ENCODE measurements around the gene UBE2Z.

DNA sequence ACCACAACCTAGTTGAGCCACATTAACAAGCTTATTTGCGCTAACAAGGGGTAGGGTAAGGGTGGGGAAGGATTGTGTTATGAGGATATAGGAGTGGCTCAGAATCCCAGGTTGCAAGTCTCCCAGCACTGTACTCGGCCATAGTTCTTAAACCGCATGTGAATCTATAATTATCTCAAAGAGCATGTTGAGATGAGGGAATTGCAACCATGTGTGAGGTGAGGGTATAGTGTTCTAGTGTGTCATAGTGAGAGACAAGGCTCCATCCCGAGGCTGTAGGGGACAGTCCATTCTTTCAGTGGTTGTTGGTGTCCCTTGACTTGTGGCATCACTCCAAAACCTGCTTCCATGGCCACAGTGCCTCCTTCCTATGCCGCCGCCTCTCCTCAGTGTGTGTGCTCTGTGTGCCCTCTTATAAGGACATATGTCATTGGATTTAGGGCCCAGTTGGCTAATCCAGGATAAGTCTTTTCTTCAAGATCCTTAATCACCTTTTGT is 38.3 kb upstream of the UBE2Z start:
- TF ChIP-seq POLR2AphosphoS5 (IDR thresholded peaks at IDR 0.05; ENCODE audit: low read depth, low read length) (no peak), POLR2A (IDR thresholded peaks at IDR 0.05; ENCODE audit: low read depth, low read length) (no peak), TAF1 (IDR thresholded peaks at IDR 0.05; ENCODE audit: low read depth, low read length) (no peak)
